Measurements from ENCODE around the gene ARMC7.

Gene ARMC7

GRCh38 chr17:75093548-75094158, 16.1 kb upstream of the ARMC7 start:
- Histone ChIP-seq H3K9ac (no peak overlapping the region), H3K4me1 (peaks cover 11% of the 10 kb centered on the region), H3K9me3 (ENCODE audit: control insufficient read depth, low read length) (no peaks in the 10 kb centered on the region), H3K79me2 (no peaks in the 10 kb centered on the region), H3K36me3 (ENCODE audit: control insufficient read depth, insufficient read depth, low read length) (no peaks in the 10 kb centered on the region), H3K4me2 (ENCODE audit: low read length) (no peak overlapping the region), H3K27ac (no peak overlapping the region), H3K27me3 (ENCODE audit: control insufficient read depth, insufficient read depth, low read length) (no peaks in the 10 kb centered on the region), H2AFZ (no peak overlapping the region), H3K4me3 (ENCODE audit: low read depth, low read length) (no peak overlapping the region)
- TF ChIP-seq CTCF (IDR thresholded peaks at IDR 0.05), result no peak

GRCh38 chr17:75094871-75095399, 14.8 kb upstream of the ARMC7 start:
- Histone ChIP-seq H3K4me3 (ENCODE audit: low read depth, low read length) (no peak overlapping the region), H3K27me3 (ENCODE audit: control insufficient read depth, insufficient read depth, low read length) (no peaks in the 10 kb centered on the region), H3K9me3 (ENCODE audit: control insufficient read depth, low read length) (no peaks in the 10 kb centered on the region), H3K36me3 (ENCODE audit: control insufficient read depth, insufficient read depth, low read length) (no peaks in the 10 kb centered on the region), H3K79me2 (no peaks in the 10 kb centered on the region), H3K27ac (no peak overlapping the region), H3K9ac (no peak overlapping the region), H3K4me2 (ENCODE audit: low read length) (no peak overlapping the region), H2AFZ (no peak overlapping the region), H3K4me1 (peaks cover 11% of the 10 kb centered on the region)
- no peak for TF ChIP-seq CTCF (IDR thresholded peaks at IDR 0.05)

GRCh38 chr17:75096082-75096625, 13.6 kb upstream of the ARMC7 start:
- Histone ChIP-seq H3K27ac (no peak overlapping the region), H3K27me3 (ENCODE audit: control insufficient read depth, insufficient read depth, low read length) (no peaks in the 10 kb centered on the region), H3K9me3 (ENCODE audit: control insufficient read depth, low read length) (no peaks in the 10 kb centered on the region), H2AFZ (no peak overlapping the region), H3K4me3 (ENCODE audit: low read depth, low read length) (no peak overlapping the region), H3K4me2 (ENCODE audit: low read length) (no peak overlapping the region), H3K79me2 (no peaks in the 10 kb centered on the region), H3K36me3 (ENCODE audit: control insufficient read depth, insufficient read depth, low read length) (no peaks in the 10 kb centered on the region), H3K9ac (no peak overlapping the region), H3K4me1 (peaks cover 5% of the 10 kb centered on the region)
- no peak for TF ChIP-seq CTCF (IDR thresholded peaks at IDR 0.05)

- Histone ChIP-seq H3K9ac (no peak overlapping the region), H3K27me3 (ENCODE audit: control insufficient read depth, insufficient read depth, low read length) (no peaks in the 10 kb centered on the region), H3K27ac (no peak overlapping the region), H3K4me3 (ENCODE audit: low read depth, low read length) (no peak overlapping the region), H3K4me2 (ENCODE audit: low read length) (no peak overlapping the region), H3K9me3 (ENCODE audit: control insufficient read depth, low read length) (no peaks in the 10 kb centered on the region), H3K4me1 (no peaks in the 10 kb centered on the region), H3K79me2 (no peaks in the 10 kb centered on the region), H2AFZ (no peak overlapping the region), H3K36me3 (ENCODE audit: control insufficient read depth, insufficient read depth, low read length) (no peaks in the 10 kb centered on the region)
- no peak for TF ChIP-seq CTCF (IDR thresholded peaks at IDR 0.05)
Observed at GRCh38 chr17:75097865-75098264, 11.9 kb upstream of the ARMC7 start.

- H3K36me3 ChIP-seq (ENCODE audit: control insufficient read depth, insufficient read depth, low read length), result no peaks in the 10 kb centered on the region
- H3K4me2 ChIP-seq (ENCODE audit: low read length), result no peak overlapping the region
- H2AFZ ChIP-seq, result no peak overlapping the region
- no peak overlapping the region for H3K27ac ChIP-seq
- no peaks in the 10 kb centered on the region for H3K9me3 ChIP-seq (ENCODE audit: control insufficient read depth, low read length)
- no peak for TF ChIP-seq CTCF (IDR thresholded peaks at IDR 0.05)
- no peak overlapping the region for H3K9ac ChIP-seq
- no peaks in the 10 kb centered on the region for H3K4me1 ChIP-seq
- H3K79me2 ChIP-seq, result no peaks in the 10 kb centered on the region
- H3K4me3 ChIP-seq (ENCODE audit: low read depth, low read length), result no peak overlapping the region
- H3K27me3 ChIP-seq (ENCODE audit: control insufficient read depth, insufficient read depth, low read length), result no peaks in the 10 kb centered on the region
Observed at GRCh38 chr17:75098861-75099260, 10.9 kb upstream of the ARMC7 start.
